Measurements from ENCODE around the gene ITPA.

DNA sequence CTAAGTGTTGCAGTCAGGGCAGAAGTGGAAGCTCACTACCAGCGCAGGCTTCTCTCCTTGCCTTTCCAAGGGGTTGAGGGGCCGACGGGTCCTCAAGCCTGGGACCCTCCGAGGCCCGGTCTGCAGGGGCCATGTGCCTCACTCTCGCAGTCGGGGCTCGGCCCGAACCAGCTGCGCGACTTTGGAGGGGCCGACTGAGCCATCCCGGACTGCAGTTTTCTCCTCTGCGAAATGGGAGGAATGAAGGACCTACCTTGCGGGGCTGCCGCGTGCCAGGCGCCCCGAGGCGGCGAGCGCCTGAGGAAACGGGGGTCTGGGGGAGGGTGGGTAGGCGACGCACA lies 41.6 kb upstream of the ITPA start:
- TF ChIP-seq EZH2 (IDR thresholded peaks at IDR 0.05; ENCODE audit: low read depth, unreplicated experiment) = no peak
- TF ChIP-seq, protein P1, sequence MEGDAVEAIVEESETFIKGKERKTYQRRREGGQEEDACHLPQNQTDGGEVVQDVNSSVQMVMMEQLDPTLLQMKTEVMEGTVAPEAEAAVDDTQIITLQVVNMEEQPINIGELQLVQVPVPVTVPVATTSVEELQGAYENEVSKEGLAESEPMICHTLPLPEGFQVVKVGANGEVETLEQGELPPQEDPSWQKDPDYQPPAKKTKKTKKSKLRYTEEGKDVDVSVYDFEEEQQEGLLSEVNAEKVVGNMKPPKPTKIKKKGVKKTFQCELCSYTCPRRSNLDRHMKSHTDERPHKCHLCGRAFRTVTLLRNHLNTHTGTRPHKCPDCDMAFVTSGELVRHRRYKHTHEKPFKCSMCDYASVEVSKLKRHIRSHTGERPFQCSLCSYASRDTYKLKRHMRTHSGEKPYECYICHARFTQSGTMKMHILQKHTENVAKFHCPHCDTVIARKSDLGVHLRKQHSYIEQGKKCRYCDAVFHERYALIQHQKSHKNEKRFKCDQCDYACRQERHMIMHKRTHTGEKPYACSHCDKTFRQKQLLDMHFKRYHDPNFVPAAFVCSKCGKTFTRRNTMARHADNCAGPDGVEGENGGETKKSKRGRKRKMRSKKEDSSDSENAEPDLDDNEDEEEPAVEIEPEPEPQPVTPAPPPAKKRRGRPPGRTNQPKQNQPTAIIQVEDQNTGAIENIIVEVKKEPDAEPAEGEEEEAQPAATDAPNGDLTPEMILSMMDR (conservative IDR thresholded peaks at IDR 0.05; ENCODE audit: low read depth in 2 of 2) = no peak
- TF ChIP-seq EZH2phosphoT487 (IDR thresholded peaks at IDR 0.05; ENCODE audit: unreplicated experiment) = no peak

Data from GM23338 (cell line).